ENCODE data around the gene ERC2.
A peak's percentile ranks its signal among the peaks of the same experiment; 100 is the strongest.

The ERC2 gene

GRCh38 chr3:55492976-55493375, 975.3 kb downstream of the ERC2 start:
- DNase-seq (ENCODE audit: low spot score), result no peak

- DNase-seq (ENCODE audit: low spot score), result no peak
Measured at GRCh38 chr3:55491296-55491816, 976.9 kb downstream of the ERC2 start.

GRCh38 chr3:55490276-55490913, 977.9 kb downstream of the ERC2 start:
- DNase-seq (ENCODE audit: low spot score), result no peak

GRCh38 chr3:55489798-55490132, 978.5 kb downstream of the ERC2 start:
- DNase-seq (ENCODE audit: low spot score), result no peak

GRCh38 chr3:55488398-55489055, 979.7 kb downstream of the ERC2 start:
- peak; percentile 62 for DNase-seq (ENCODE audit: low spot score)

- peak; percentile 39 for DNase-seq (ENCODE audit: low spot score)
Measured at GRCh38 chr3:55487381-55488241, 980.7 kb downstream of the ERC2 start.

- no peak for DNase-seq (ENCODE audit: low spot score)
Measured at GRCh38 chr3:55486857-55487380, 981.3 kb downstream of the ERC2 start, which contains the start of gene WNT5A. WNT5A (minus strand) TSS chr3:55487306; CDS start chr3:55486985, 321 bp downstream.

GRCh38 chr3:55486101-55486856, 982.0 kb downstream of the ERC2 start:
- no peak for DNase-seq (ENCODE audit: low spot score)

- DNase-seq (ENCODE audit: low spot score), result peak; percentile 73
Measured at GRCh38 chr3:55484801-55485791, 983.2 kb downstream of the ERC2 start.

- DNase-seq (ENCODE audit: low spot score), result no peak
Measured at GRCh38 chr3:55484191-55484689, 984.0 kb downstream of the ERC2 start.

- no peak for DNase-seq (ENCODE audit: low spot score)
Measured at GRCh38 chr3:55483196-55484095, 984.8 kb downstream of the ERC2 start.

- DNase-seq (ENCODE audit: low spot score), result no peak
Measured at GRCh38 chr3:55482496-55483195, 985.6 kb downstream of the ERC2 start.

GRCh38 chr3:55481744-55482495, 986.3 kb downstream of the ERC2 start:
- DNase-seq (ENCODE audit: low spot score), result no peak

- DNase-seq (ENCODE audit: low spot score), result no peak
Measured at GRCh38 chr3:55480911-55481743, 987.1 kb downstream of the ERC2 start.

GRCh38 chr3:55477306-55478303, 990.7 kb downstream of the ERC2 start:
- DNase-seq (ENCODE audit: low spot score), result no peak

- DNase-seq (ENCODE audit: low spot score), result no peak
Measured at GRCh38 chr3:55476515-55476914, 991.8 kb downstream of the ERC2 start.

All from cerebellar cortex (tissue), 1 donor.